ENCODE data around the gene PHAF1. TPM values are rescaled to one million over a fixed set of nuclear protein-coding genes. Genes with fewer than 3 reads are reported as not detected.

Gene PHAF1
- polyA plus RNA-seq, 1 donor from 2014 or later = 9.8 TPM

GRCh38 chr16:67087291-67087690, 22.4 kb upstream of the PHAF1 start:
- no peaks in the 10 kb centered on the region for H3K9me2 ChIP-seq (ENCODE audit: insufficient read depth, low read length)
- H3K9me3 ChIP-seq (ENCODE audit: low read length) = no peaks in the 10 kb centered on the region
- no peaks in the 10 kb centered on the region for H4K20me1 ChIP-seq (ENCODE audit: insufficient read depth)
- no peaks in the 10 kb centered on the region for H3F3A ChIP-seq (ENCODE audit: insufficient read depth, low read length, poor library complexity, severe bottlenecking)
- H2AFZ ChIP-seq (ENCODE audit: low read depth, low read length) = no peak overlapping the region
- no peaks in the 10 kb centered on the region for H3K36me3 ChIP-seq (ENCODE audit: insufficient read depth, low read length)
- TF ChIP-seq TAF1 (IDR thresholded peaks at IDR 0.05; ENCODE audit: low read depth) (no peak), EZH2 (IDR thresholded peaks at IDR 0.05; ENCODE audit: borderline replicate concordance, insufficient read depth, low read length, poor library complexity, severe bottlenecking) (no peak), REST (IDR thresholded peaks at IDR 0.05; ENCODE audit: borderline replicate concordance) (no peak), RAD21 (conservative IDR thresholded peaks at IDR 0.05) (no peak), POLR2AphosphoS5 (IDR thresholded peaks at IDR 0.05) (no peak), CTCF (IDR thresholded peaks at IDR 0.05; ENCODE audit: poor library complexity, severe bottlenecking) (no peak), EP300 (conservative IDR thresholded peaks at IDR 0.05; ENCODE audit: poor library complexity, severe bottlenecking) (no peak), MXI1 (conservative IDR thresholded peaks at IDR 0.05; ENCODE audit: poor library complexity, severe bottlenecking) (no peak), SMC3 (conservative IDR thresholded peaks at IDR 0.05; ENCODE audit: poor library complexity) (no peak)
- no peaks in the 10 kb centered on the region for H3K27me3 ChIP-seq (ENCODE audit: insufficient read depth, low read depth, low read length)
- no peak overlapping the region for H3K4me2 ChIP-seq (ENCODE audit: low read length)
- no peak overlapping the region for H3K27ac ChIP-seq (ENCODE audit: low read length)
- H3K4me3 ChIP-seq (ENCODE audit: low read length) = no peak overlapping the region
- H3K79me2 ChIP-seq (replicated peaks; ENCODE audit: insufficient read depth, low read length) = no peaks in the 10 kb centered on the region
- no peak overlapping the region for H3K9ac ChIP-seq (ENCODE audit: low read length)

GRCh38 chr16:67087803-67088202, 21.9 kb upstream of the PHAF1 start:
- Histone ChIP-seq H3K79me2 (replicated peaks; ENCODE audit: insufficient read depth, low read length) (no peaks in the 10 kb centered on the region), H3K27me3 (ENCODE audit: insufficient read depth, low read depth, low read length) (no peaks in the 10 kb centered on the region)

More at GRCh38 chr16:67087803-67088202, 21.9 kb upstream of the PHAF1 start:
- no peak for TF ChIP-seq MXI1 (conservative IDR thresholded peaks at IDR 0.05; ENCODE audit: poor library complexity, severe bottlenecking)
- no peak for TF ChIP-seq CTCF (IDR thresholded peaks at IDR 0.05; ENCODE audit: poor library complexity, severe bottlenecking)
- no peak for TF ChIP-seq RAD21 (conservative IDR thresholded peaks at IDR 0.05)
- TF ChIP-seq TAF1 (IDR thresholded peaks at IDR 0.05; ENCODE audit: low read depth) = no peak
- no peak for TF ChIP-seq EZH2 (IDR thresholded peaks at IDR 0.05; ENCODE audit: borderline replicate concordance, insufficient read depth, low read length, poor library complexity, severe bottlenecking)
- no peak for TF ChIP-seq POLR2AphosphoS5 (IDR thresholded peaks at IDR 0.05)
- TF ChIP-seq EP300 (conservative IDR thresholded peaks at IDR 0.05; ENCODE audit: poor library complexity, severe bottlenecking) = no peak
- TF ChIP-seq REST (IDR thresholded peaks at IDR 0.05; ENCODE audit: borderline replicate concordance) = no peak
- TF ChIP-seq SMC3 (conservative IDR thresholded peaks at IDR 0.05; ENCODE audit: poor library complexity) = no peak
- H2AFZ ChIP-seq (ENCODE audit: low read depth, low read length) = no peak overlapping the region
- H3F3A ChIP-seq (ENCODE audit: insufficient read depth, low read length, poor library complexity, severe bottlenecking) = no peaks in the 10 kb centered on the region
- no peak overlapping the region for H3K4me2 ChIP-seq (ENCODE audit: low read length)
- H3K9me3 ChIP-seq (ENCODE audit: low read length) = no peaks in the 10 kb centered on the region
- no peak overlapping the region for H3K27ac ChIP-seq (ENCODE audit: low read length)
- no peaks in the 10 kb centered on the region for H4K20me1 ChIP-seq (ENCODE audit: insufficient read depth)
- no peaks in the 10 kb centered on the region for H3K36me3 ChIP-seq (ENCODE audit: insufficient read depth, low read length)
- H3K9me2 ChIP-seq (ENCODE audit: insufficient read depth, low read length) = no peaks in the 10 kb centered on the region
- H3K4me3 ChIP-seq (ENCODE audit: low read length) = no peak overlapping the region
- no peak overlapping the region for H3K9ac ChIP-seq (ENCODE audit: low read length)

Measured in neural cell (in vitro differentiated cells).